Endometrial microvascular endothelial cells (primary cell): ENCODE data around the gene NFU1. TPM values are rescaled to one million over a fixed set of nuclear protein-coding genes. Genes with fewer than 3 reads are reported as not detected.

Source experiments
- in situ Hi-C: cut with HindIII; loops from 2 replicates; pipeline ENCODE4 v1.10.0; 2017; ENCODE audit warnings: low sequenced_read_pairs, low pct_unique_long_range_greater_than_20kb; ENCODE audit errors: inconsistent ontology term
- total RNA-seq: library from RNA; depleted of rRNA; stranded (reverse); fragments of >200 nt; gene quantifications from one replicate; pipeline ENCODE4 v1.2.3, GENCODE V29; 2015; ENCODE audit errors: inconsistent ontology term

NFU1 gene
- total RNA-seq = 59.9 TPM

GRCh38 chr2:69436938-69437750, at the start of gene NFU1:
TSS of gene NFU1 (minus strand) at chr2:69437435. CDS start at chr2:69437422, 13 bp downstream.
- in situ Hi-C loops = no loop called here

GRCh38 chr2:69483696-69484095, 46.5 kb upstream of the NFU1 start:
- in situ Hi-C loops = no loop called here

- in situ Hi-C loops = no loop called here
Measured at GRCh38 chr2:69483024-69483423, 45.8 kb upstream of the NFU1 start.

- in situ Hi-C loops = no loop called here
Measured at GRCh38 chr2:69482471-69482870, 45.2 kb upstream of the NFU1 start.

GRCh38 chr2:69481421-69481820, 44.2 kb upstream of the NFU1 start:
- in situ Hi-C loops = no loop called here

- in situ Hi-C loops = no loop called here
Measured at GRCh38 chr2:69477627-69478026, 40.4 kb upstream of the NFU1 start.

GRCh38 chr2:69474688-69475087, 37.5 kb upstream of the NFU1 start:
- in situ Hi-C loops = no loop called here

DNA sequence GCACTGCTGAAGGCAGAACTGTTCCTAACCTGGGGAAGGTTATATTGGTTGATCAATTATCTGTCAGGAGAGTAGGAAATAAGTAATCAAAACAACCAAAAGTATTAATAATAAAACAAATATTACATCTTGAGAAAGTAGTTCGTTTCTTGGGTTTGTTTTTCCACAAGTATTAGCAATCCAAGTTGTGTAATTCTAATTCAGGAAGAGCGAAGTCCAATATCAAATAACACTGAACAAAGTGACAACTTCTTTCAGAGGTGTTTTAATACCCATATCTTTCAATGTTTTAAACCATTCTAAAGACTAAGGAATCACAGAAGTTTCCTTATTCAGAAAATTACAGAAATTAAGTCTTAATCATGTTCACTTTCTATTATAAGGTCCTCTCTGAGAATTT, 34.6 kb upstream of the NFU1 start:
- in situ Hi-C loops = no loop called here

DNA sequence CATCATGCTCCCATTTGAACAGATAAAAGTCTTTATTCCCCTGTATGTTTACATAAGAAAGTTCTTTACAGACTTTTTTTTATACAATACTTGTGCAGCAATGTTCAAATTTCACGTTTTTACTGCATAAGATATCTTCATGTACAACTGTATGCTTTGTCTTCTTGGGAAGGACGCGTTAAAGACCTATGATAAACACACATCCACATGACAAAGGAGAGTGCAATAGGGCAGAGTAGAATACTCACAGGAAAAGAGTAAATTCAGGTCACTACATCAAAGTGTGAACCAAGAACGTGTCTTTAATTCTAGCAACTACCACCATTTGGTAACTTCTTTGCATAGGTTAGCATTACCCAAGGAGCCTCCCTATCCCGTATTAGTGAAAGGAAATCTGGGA, 33.7 kb upstream of the NFU1 start:
- in situ Hi-C loops = no loop called here

- in situ Hi-C loops = no loop called here
Measured at GRCh38 chr2:69469784-69470183, 32.5 kb upstream of the NFU1 start.

- in situ Hi-C loops = no loop called here
Measured at GRCh38 chr2:69469375-69469774, 32.1 kb upstream of the NFU1 start.

DNA sequence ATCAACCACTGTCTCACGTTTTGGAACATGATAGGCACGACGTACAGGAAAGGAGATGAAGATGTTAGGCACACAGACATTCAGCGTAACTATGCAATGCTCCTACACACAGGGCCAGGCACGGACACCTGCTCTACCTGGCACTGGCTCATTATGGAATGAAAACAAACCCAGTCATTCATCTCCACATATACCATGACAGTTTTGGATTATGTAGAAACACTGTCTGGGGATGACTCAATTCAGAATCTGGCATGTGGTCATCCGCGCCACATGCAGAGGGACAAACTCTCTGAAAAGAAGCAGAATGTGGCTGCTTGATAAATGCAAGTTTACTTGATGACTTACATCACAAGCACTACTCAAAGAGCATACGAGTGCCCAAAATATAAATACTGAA, 29.5 kb upstream of the NFU1 start:
- in situ Hi-C loops = no loop called here

DNA sequence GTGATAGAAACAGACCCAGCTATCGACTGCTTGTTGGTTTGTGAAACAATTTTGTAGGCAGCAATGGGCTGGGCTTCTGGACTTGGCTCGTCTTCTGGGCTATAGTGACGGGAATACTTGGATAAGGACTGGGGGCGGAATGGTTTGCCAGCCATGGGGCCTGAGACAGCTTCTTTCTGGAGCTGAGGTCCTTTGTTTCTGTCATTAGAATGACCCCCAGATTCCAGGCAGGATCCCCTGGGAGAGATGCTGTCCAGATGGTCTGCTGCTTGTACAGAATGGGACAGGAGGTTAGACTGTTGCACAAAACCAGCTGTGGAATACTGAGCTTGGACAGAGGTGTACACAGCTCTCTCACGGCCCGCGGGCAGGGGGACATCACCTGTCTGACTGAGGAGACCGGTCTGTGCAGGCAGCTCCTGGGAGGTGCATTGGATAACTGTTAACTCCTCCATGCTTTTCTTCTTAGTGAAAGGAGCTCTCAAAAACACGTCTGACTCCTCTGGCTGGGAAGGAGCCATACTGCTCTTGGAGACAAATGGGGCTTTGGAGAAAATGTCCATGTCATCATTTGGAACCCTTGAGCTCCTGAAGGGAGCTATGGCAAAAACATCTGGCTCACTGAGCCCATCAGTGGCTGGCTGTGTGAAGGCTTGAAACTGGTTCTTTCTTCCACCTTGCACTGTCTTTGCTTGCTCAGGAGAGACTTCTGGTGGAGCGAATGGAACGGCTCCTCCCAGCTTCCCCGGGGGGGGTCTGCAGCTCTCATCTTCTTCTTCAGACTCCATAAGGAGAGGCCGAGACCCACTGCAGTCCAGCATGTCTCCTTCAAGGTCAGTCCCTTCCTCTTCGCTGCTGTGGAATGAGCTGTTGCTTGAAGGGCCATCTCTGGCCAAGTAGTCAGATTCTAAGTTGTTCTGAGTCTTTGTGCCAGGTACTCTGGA, 28.6 kb upstream of the NFU1 start:
- in situ Hi-C loops = no loop called here

DNA sequence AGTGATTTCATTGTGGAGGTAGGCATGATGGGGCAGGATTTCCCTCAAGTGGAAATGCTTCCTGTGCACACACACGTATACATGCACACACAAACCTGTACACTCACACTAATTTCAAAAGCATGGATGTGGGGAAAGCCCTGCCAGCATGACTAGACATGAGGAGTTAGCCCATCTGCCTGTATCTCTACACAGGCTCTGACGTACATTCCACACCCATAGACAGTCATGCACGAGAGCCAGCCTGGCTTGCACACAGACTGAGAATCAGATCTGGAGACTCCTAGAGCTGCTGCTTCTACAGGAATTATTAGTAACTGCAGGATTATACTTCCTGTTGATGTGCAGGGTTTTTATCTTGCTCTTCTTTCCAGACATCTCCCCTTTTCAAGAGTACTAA, 27.3 kb upstream of the NFU1 start:
- in situ Hi-C loops = no loop called here

DNA sequence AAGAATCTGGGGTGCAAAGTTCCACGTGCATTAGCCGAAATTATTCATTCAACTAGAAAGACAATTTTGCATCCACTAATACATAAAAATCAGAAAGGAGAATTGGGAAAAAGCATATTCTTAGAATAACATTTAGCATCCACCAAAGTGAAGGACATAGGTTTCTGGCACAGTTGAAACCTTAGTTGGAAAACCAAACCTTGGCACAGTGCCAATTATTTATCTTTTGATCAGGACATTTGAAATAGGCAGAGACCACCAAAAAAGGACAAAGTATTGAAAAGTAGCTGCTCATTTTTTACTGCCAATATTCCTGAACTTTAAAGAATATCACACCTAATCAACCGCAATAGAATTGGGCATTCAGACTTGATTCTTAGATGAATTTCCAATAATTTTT, 25.5 kb upstream of the NFU1 start:
- in situ Hi-C loops = no loop called here

GRCh38 chr2:69461404-69461803, 24.2 kb upstream of the NFU1 start:
- in situ Hi-C loops = no loop called here

- in situ Hi-C loops = no loop called here
Measured at GRCh38 chr2:69459936-69460335, 22.7 kb upstream of the NFU1 start.

- in situ Hi-C loops = no loop called here
Measured at GRCh38 chr2:69456950-69457445, 19.8 kb upstream of the NFU1 start.

DNA sequence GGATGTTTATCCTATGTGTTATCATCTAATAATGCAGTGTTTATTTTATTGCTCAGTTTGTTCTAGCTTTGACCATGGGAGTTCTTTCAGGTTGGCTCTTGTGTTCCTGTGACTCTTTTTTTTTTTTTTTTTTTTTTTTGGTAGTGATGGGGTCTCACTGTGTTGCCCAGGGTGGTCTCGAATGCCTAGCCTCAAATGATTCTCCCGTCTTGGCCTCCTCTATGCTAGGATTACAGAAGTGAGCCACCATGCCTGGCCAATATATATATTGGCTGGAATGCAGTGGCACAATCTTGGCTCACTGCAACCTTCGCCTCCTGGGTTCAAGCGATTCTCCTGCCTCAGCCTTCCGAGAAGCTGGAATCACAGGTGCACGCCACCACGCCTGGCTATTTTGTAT, 18.9 kb upstream of the NFU1 start:
- in situ Hi-C loops = no loop called here

DNA sequence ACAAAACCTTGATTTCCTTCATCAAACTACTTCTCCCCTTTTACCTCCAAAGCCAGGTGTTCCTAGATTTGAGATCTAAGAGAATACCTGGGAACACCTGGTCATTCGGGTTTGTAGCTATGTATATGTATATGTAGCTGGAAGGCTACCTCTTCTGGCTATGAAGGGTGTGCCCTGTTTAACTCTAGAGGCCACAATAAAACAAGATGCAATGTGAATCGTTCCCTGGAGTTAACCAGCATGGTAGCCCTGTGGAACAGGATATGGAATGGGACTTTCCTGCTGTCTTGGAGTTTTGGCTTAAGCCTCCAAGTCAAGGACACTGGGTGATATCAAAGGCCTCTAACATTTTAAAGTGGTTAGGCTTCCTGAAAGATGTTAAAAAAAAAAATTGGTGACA, 17.7 kb upstream of the NFU1 start:
- in situ Hi-C loops = no loop called here
